ENCODE measurements around the gene PRR23A.

Gene PRR23A

DNA sequence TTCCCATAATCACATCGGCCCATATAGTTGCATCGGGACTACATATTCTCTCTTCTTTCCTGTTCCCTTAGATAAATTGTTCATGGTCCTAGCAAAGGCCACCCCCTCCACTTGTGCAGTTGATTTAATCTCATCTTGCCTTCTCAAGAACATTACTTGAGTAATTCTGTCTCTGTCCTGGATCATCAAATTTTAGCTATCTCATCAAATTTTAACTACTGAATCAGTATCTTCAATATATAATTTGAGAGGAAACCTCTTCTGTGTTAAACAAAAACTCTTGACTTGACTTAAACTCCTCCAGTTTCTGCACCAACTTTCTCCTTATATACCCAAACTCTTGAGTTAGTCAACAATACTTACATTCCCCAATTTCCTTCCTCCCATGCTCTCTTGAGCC lies 18.9 kb upstream of the PRR23A start:
- Histone ChIP-seq H2AK5ac (ENCODE audit: low read length, severe bottlenecking) (no peak overlapping the region), H4K91ac (ENCODE audit: low read length) (no peak overlapping the region), H2BK12ac (ENCODE audit: low read length in 2 of 2) (no peak overlapping the region), H3K79me1 (replicated peaks; ENCODE audit: low read length, poor library complexity, severe bottlenecking) (no peaks in the 10 kb centered on the region), H2AFZ (ENCODE audit: low read depth, low read length) (no peak overlapping the region), H2BK5ac (ENCODE audit: low read depth, low read length, poor library complexity, severe bottlenecking) (no peak overlapping the region), H2BK120ac (ENCODE audit: low read depth, low read length) (no peak overlapping the region), H3K9ac (ENCODE audit: low read length) (no peak overlapping the region), H3K27me3 (ENCODE audit: control insufficient read depth in 1 of 2, insufficient read depth in 1 of 2, low read length in 2 of 2) (no peaks in the 10 kb centered on the region), H4K8ac (ENCODE audit: low read length) (no peak overlapping the region), H3K4me1 (ENCODE audit: control insufficient read depth, insufficient read depth, low read depth, low read length) (no peaks in the 10 kb centered on the region), H2BK15ac (ENCODE audit: low read depth, poor library complexity, severe bottlenecking) (no peak overlapping the region), H3K18ac (ENCODE audit: low read depth in 1 of 2, low read length in 2 of 2) (no peak overlapping the region), H3K36me3 (ENCODE audit: control insufficient read depth in 1 of 2, insufficient read depth in 2 of 2, low read depth in 1 of 2, low read length in 2 of 2) (no peaks in the 10 kb centered on the region), H3K4me2 (ENCODE audit: low read length, poor library complexity, severe bottlenecking) (no peak overlapping the region), H3K23ac (ENCODE audit: low read length in 2 of 2) (no peak overlapping the region), H3K4me3 (ENCODE audit: insufficient read depth in 1 of 2, low read depth in 1 of 2, low read length in 2 of 2) (no peak overlapping the region), H3K27ac (ENCODE audit: low read length, poor library complexity, severe bottlenecking) (no peak overlapping the region), H3K14ac (ENCODE audit: low read length in 2 of 2) (no peak overlapping the region), H3K9me3 (ENCODE audit: control insufficient read depth, low read length) (no peaks in the 10 kb centered on the region), H3K4ac (ENCODE audit: low read depth in 1 of 2, low read length in 2 of 2) (no peak overlapping the region)
- DNase-seq, result no peak
- 82% methylated on average over 2 of the region's 2 CpGs for WGBS

DNA sequence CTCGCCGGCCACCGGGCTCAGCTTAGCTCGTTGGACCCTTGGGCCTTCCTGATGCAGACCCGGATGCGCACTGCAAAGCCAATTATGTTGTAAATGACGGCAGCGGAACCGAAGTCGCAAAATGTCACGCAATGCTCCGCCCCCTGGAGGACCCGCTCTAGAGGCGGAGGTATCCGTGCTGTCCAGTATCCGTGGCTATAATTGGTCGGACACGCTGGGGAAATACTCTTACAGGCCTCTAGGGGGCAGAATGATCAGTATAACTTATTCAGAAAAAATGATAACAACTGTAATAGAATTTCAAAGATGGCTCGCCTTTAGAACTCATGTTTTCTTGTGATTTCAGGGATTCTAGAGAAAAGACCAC lies 14.8 kb upstream of the PRR23A start, which contains the start of gene PRR23B:
Gene PRR23B, minus strand, starts transcription at position 59 of the 367 bp plus-strand sequence. CDS start 265 bp downstream, outside the sequence.
- Histone ChIP-seq H3K4me3 (ENCODE audit: insufficient read depth in 1 of 2, low read depth in 1 of 2, low read length in 2 of 2) (no peak within 1 kb of the TSS), H3K27me3 (ENCODE audit: control insufficient read depth in 1 of 2, insufficient read depth in 1 of 2, low read length in 2 of 2) (no peaks in the 10 kb centered on the region), H3K79me1 (replicated peaks; ENCODE audit: low read length, poor library complexity, severe bottlenecking) (no peaks in the 10 kb centered on the region), H2BK120ac (ENCODE audit: low read depth, low read length) (no peak within 1 kb of the TSS), H3K36me3 (ENCODE audit: control insufficient read depth in 1 of 2, insufficient read depth in 2 of 2, low read depth in 1 of 2, low read length in 2 of 2) (no peaks in the 10 kb centered on the region), H3K9me3 (ENCODE audit: control insufficient read depth, low read length) (no peaks in the 10 kb centered on the region), H2AFZ (ENCODE audit: low read depth, low read length) (no peak within 1 kb of the TSS), H3K27ac (ENCODE audit: low read length, poor library complexity, severe bottlenecking) (no peak within 1 kb of the TSS), H4K8ac (ENCODE audit: low read length) (no peak within 1 kb of the TSS), H2BK15ac (ENCODE audit: low read depth, poor library complexity, severe bottlenecking) (no peak within 1 kb of the TSS), H3K4ac (ENCODE audit: low read depth in 1 of 2, low read length in 2 of 2) (no peak within 1 kb of the TSS), H3K23ac (ENCODE audit: low read length in 2 of 2) (no peak within 1 kb of the TSS), H3K4me2 (ENCODE audit: low read length, poor library complexity, severe bottlenecking) (no peak within 1 kb of the TSS), H3K14ac (ENCODE audit: low read length in 2 of 2) (no peak within 1 kb of the TSS), H2AK5ac (ENCODE audit: low read length, severe bottlenecking) (no peak within 1 kb of the TSS), H4K91ac (ENCODE audit: low read length) (no peak within 1 kb of the TSS), H2BK12ac (ENCODE audit: low read length in 2 of 2) (no peak within 1 kb of the TSS), H3K4me1 (ENCODE audit: control insufficient read depth, insufficient read depth, low read depth, low read length) (no peaks in the 10 kb centered on the region), H3K18ac (ENCODE audit: low read depth in 1 of 2, low read length in 2 of 2) (no peak within 1 kb of the TSS), H3K9ac (ENCODE audit: low read length) (no peak within 1 kb of the TSS), H2BK5ac (ENCODE audit: low read depth, low read length, poor library complexity, severe bottlenecking) (no peak within 1 kb of the TSS)
- no peak for DNase-seq
- 93% methylated on average over 17 of the region's 19 CpGs for WGBS

DNA sequence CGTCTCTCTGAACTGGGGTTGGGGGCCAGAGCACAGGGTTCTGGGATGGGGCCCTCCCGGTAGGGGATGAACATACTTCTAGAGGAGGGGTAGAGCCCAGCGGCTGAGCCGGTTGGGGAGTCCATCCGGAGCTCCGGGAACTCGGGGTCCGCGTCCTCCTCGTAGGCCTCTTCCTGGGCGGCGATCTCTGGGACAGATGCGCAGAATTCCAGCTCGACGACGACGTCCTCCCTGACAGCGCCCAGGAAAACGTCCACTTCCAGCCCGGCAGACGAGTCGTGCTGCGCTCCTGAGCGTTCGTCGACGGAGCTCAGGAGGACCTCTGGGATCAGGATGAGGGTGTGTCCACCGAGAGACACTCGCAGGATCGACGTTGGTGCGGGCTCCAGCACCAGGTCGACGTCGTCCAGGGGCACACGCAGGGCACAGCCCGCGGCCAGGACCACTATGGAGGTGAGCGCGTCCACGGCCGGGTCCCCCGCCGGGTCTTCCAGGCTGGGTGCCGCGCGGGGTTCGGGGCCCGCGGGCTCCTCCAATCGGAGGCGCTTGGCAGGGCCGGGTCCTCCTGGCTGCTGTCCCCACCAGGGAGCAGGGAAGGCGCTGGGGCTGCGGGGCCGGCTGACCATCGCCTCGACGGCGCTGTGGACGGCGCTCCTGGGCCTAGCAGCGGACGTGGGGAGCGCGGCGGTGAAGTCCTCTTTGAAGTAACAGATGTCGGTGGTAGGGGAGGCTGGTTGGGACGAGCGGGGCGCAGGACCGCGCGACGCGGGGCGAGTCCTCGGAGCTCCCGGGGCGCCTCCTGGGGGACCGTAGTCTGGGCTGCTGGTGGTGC lies 14.2 kb upstream of the PRR23A start:
- Histone ChIP-seq H2BK15ac (ENCODE audit: low read depth, poor library complexity, severe bottlenecking) (no peak overlapping the region), H2AFZ (ENCODE audit: low read depth, low read length) (no peak overlapping the region), H2BK12ac (ENCODE audit: low read length in 2 of 2) (no peak overlapping the region), H4K91ac (ENCODE audit: low read length) (no peak overlapping the region), H3K36me3 (ENCODE audit: control insufficient read depth in 1 of 2, insufficient read depth in 2 of 2, low read depth in 1 of 2, low read length in 2 of 2) (no peaks in the 10 kb centered on the region), H3K23ac (ENCODE audit: low read length in 2 of 2) (no peak overlapping the region), H3K9me3 (ENCODE audit: control insufficient read depth, low read length) (no peaks in the 10 kb centered on the region), H3K9ac (ENCODE audit: low read length) (no peak overlapping the region), H2BK120ac (ENCODE audit: low read depth, low read length) (no peak overlapping the region), H3K4me1 (ENCODE audit: control insufficient read depth, insufficient read depth, low read depth, low read length) (no peaks in the 10 kb centered on the region), H2AK5ac (ENCODE audit: low read length, severe bottlenecking) (no peak overlapping the region), H2BK5ac (ENCODE audit: low read depth, low read length, poor library complexity, severe bottlenecking) (no peak overlapping the region), H3K18ac (ENCODE audit: low read depth in 1 of 2, low read length in 2 of 2) (no peak overlapping the region), H3K27me3 (ENCODE audit: control insufficient read depth in 1 of 2, insufficient read depth in 1 of 2, low read length in 2 of 2) (no peaks in the 10 kb centered on the region), H3K27ac (ENCODE audit: low read length, poor library complexity, severe bottlenecking) (no peak overlapping the region), H3K4me3 (ENCODE audit: insufficient read depth in 1 of 2, low read depth in 1 of 2, low read length in 2 of 2) (no peak overlapping the region), H3K4me2 (ENCODE audit: low read length, poor library complexity, severe bottlenecking) (no peak overlapping the region), H3K14ac (ENCODE audit: low read length in 2 of 2) (no peak overlapping the region), H3K79me1 (replicated peaks; ENCODE audit: low read length, poor library complexity, severe bottlenecking) (no peaks in the 10 kb centered on the region), H4K8ac (ENCODE audit: low read length) (no peak overlapping the region), H3K4ac (ENCODE audit: low read depth in 1 of 2, low read length in 2 of 2) (no peak overlapping the region)
- DNase-seq, result no peak
- WGBS, result 96% methylated on average over 81 of the region's 81 CpGs

GRCh38 chr3:139016430-139017048 lies 10.5 kb upstream of the PRR23A start:
- DNase-seq, result no peak
- Histone ChIP-seq H3K9ac (ENCODE audit: low read length) (no peak overlapping the region), H3K14ac (ENCODE audit: low read length in 2 of 2) (no peak overlapping the region), H3K18ac (ENCODE audit: low read depth in 1 of 2, low read length in 2 of 2) (no peak overlapping the region), H3K4me2 (ENCODE audit: low read length, poor library complexity, severe bottlenecking) (no peak overlapping the region), H2BK15ac (ENCODE audit: low read depth, poor library complexity, severe bottlenecking) (no peak overlapping the region), H3K36me3 (ENCODE audit: control insufficient read depth in 1 of 2, insufficient read depth in 2 of 2, low read depth in 1 of 2, low read length in 2 of 2) (no peaks in the 10 kb centered on the region), H3K9me3 (ENCODE audit: control insufficient read depth, low read length) (peaks cover 12% of the 10 kb centered on the region), H3K79me1 (replicated peaks; ENCODE audit: low read length, poor library complexity, severe bottlenecking) (no peaks in the 10 kb centered on the region), H3K4me3 (ENCODE audit: insufficient read depth in 1 of 2, low read depth in 1 of 2, low read length in 2 of 2) (no peak overlapping the region), H2BK120ac (ENCODE audit: low read depth, low read length) (no peak overlapping the region), H2AFZ (ENCODE audit: low read depth, low read length) (no peak overlapping the region), H4K91ac (ENCODE audit: low read length) (no peak overlapping the region), H3K4ac (ENCODE audit: low read depth in 1 of 2, low read length in 2 of 2) (no peak overlapping the region), H2BK5ac (ENCODE audit: low read depth, low read length, poor library complexity, severe bottlenecking) (no peak overlapping the region), H4K8ac (ENCODE audit: low read length) (no peak overlapping the region), H3K23ac (ENCODE audit: low read length in 2 of 2) (no peak overlapping the region), H2BK12ac (ENCODE audit: low read length in 2 of 2) (no peak overlapping the region), H3K27me3 (ENCODE audit: control insufficient read depth in 1 of 2, insufficient read depth in 1 of 2, low read length in 2 of 2) (no peaks in the 10 kb centered on the region), H2AK5ac (ENCODE audit: low read length, severe bottlenecking) (no peak overlapping the region), H3K4me1 (ENCODE audit: control insufficient read depth, insufficient read depth, low read depth, low read length) (no peaks in the 10 kb centered on the region), H3K27ac (ENCODE audit: low read length, poor library complexity, severe bottlenecking) (no peak overlapping the region)
- 72% methylated on average over 2 of the region's 3 CpGs for WGBS

Data from mesenchymal stem cell (in vitro differentiated cells and primary cell).